GM12864 (cell line): ENCODE data around the gene A2M.

ENCODE experiments used
- DNase-seq: peaks from one replicate; pipeline ENCODE4 v3.0.0-alpha.2; 2011; ENCODE audit warnings: low read depth
- H3K4me3 ChIP-seq: 2 replicates; pipeline ENCODE4 v1.5.1; 2011; ENCODE audit warnings: mild to moderate bottlenecking, low read depth, low read length, control low read depth
- CTCF ChIP-seq: IDR thresholded peaks from 2 replicates; pipeline ENCODE4 v1.5.1; 2011; ENCODE audit warnings: low read depth, mild to moderate bottlenecking, moderate library complexity, low read length, control low read depth, inconsistent platforms; ENCODE audit errors: missing control alignments

A2M gene

GRCh38 chr12:9051158-9051550, 64.6 kb downstream of the A2M start:
- DNase-seq: no peak
- no peak for TF ChIP-seq CTCF
- no peak overlapping the region for H3K4me3 ChIP-seq

- no peak overlapping the region for H3K4me3 ChIP-seq
- TF ChIP-seq CTCF: no peak
- no peak for DNase-seq
Observed at GRCh38 chr12:9050521-9051157, 65.1 kb downstream of the A2M start.

GRCh38 chr12:9049520-9050133, 66.1 kb downstream of the A2M start:
- no peak overlapping the region for H3K4me3 ChIP-seq
- peak; percentile 31 for TF ChIP-seq CTCF
- DNase-seq: no peak

GRCh38 chr12:9048930-9049329, 66.8 kb downstream of the A2M start:
- H3K4me3 ChIP-seq: no peak overlapping the region
- no peak for DNase-seq
- TF ChIP-seq CTCF: no peak

- H3K4me3 ChIP-seq: no peak overlapping the region
- no peak for TF ChIP-seq CTCF
- DNase-seq: no peak
Observed at GRCh38 chr12:9047105-9047504, 68.6 kb downstream of the A2M start.

GRCh38 chr12:9043766-9044165, 72.0 kb downstream of the A2M start:
- no peak overlapping the region for H3K4me3 ChIP-seq
- DNase-seq: no peak
- no peak for TF ChIP-seq CTCF

GRCh38 chr12:9041321-9041720, 74.4 kb downstream of the A2M start:
- H3K4me3 ChIP-seq: no peak overlapping the region
- DNase-seq: no peak
- TF ChIP-seq CTCF: no peak
